ENCODE measurements around the gene ATP8B1. TPM values are rescaled to one million over a fixed set of nuclear protein-coding genes. Genes with fewer than 3 reads are reported as not detected.

Gene ATP8B1
- total RNA-seq, 1 experiment from 2014 or later = 1.1 TPM

DNA sequence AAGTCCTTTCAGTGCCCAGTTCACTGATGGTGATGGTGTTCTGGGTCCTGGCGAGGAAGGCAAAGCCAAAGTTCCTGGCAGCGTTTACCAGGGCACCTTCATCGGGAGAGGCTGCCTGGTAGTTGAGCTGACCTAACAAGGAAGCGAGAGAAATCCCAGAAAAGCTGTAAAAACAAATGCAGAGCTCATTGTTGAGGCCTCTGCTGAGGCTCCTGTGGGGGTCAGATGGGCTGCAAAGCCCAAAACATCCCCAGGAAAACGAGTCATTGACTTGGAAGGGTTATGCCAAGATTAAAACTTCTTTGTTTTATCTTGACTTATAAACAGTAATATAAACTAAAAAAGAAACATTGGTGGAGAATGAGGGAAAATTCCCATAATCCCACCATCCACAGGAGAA lies 128.2 kb downstream of the ATP8B1 start:
- Mint-ChIP-seq H3K27ac (no peak overlapping the region; a peak in 1 of 7 replicates), H3K4me3 (no peak overlapping the region), H3K4me1 (no peaks in the 10 kb centered on the region), H3K27me3 (ENCODE audit: low read depth) (no peaks in the 10 kb centered on the region), H3K36me3 (ENCODE audit: insufficient read depth in 1 of 3, low read depth in 3 of 3) (peaks cover 3 to 13% (median 6%) of the 10 kb centered on the region in 3 experiments; a peak in 5 of 7 replicates), H3K9me3 (peaks cover 3 to 5% of the 10 kb centered on the region in 2 experiments; a peak in 3 of 5 replicates)
- no peaks in the 10 kb centered on the region for H3K23me2 ChIP-seq (ENCODE audit: insufficient read length, low read depth, low read length, poor library complexity, severe bottlenecking)
- H4K5ac ChIP-seq (ENCODE audit: insufficient read length, low read depth, low read length) = no peak overlapping the region
- no peak overlapping the region for H2BK120ac ChIP-seq (ENCODE audit: low read depth, low read length, poor library complexity, severe bottlenecking)
- no CpG with 5 or more reads among the region's 5 CpGs for WGBS (ENCODE audit: extremely low coverage, insufficient read length, low lambda C conversion rate)
- no peak overlapping the region for H3T11ph ChIP-seq (ENCODE audit: low read length)
- H3K4ac ChIP-seq (ENCODE audit: low read depth, low read length) = no peak overlapping the region
- H3K79me1 ChIP-seq (ENCODE audit: insufficient read depth, low read depth, low read length, poor library complexity, severe bottlenecking) = no peaks in the 10 kb centered on the region
- no peak overlapping the region for H2AK5ac ChIP-seq (ENCODE audit: insufficient read length, low read length)
- H3K18ac ChIP-seq (ENCODE audit: insufficient read length, low read depth, low read length) = no peak overlapping the region
- H3K4me2 ChIP-seq (ENCODE audit: insufficient read depth, insufficient read length, low read length) = no peak overlapping the region
- H3K79me2 ChIP-seq (ENCODE audit: insufficient read depth, low read length) = no peaks in the 10 kb centered on the region
- TF ChIP-seq, protein P1, sequence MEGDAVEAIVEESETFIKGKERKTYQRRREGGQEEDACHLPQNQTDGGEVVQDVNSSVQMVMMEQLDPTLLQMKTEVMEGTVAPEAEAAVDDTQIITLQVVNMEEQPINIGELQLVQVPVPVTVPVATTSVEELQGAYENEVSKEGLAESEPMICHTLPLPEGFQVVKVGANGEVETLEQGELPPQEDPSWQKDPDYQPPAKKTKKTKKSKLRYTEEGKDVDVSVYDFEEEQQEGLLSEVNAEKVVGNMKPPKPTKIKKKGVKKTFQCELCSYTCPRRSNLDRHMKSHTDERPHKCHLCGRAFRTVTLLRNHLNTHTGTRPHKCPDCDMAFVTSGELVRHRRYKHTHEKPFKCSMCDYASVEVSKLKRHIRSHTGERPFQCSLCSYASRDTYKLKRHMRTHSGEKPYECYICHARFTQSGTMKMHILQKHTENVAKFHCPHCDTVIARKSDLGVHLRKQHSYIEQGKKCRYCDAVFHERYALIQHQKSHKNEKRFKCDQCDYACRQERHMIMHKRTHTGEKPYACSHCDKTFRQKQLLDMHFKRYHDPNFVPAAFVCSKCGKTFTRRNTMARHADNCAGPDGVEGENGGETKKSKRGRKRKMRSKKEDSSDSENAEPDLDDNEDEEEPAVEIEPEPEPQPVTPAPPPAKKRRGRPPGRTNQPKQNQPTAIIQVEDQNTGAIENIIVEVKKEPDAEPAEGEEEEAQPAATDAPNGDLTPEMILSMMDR (conservative IDR thresholded peaks at IDR 0.05) = no peak
- no peak overlapping the region for H2AFZ ChIP-seq (ENCODE audit: low read length)
- H3K4me1 ChIP-seq (ENCODE audit: insufficient read depth, low read length) = no peaks in the 10 kb centered on the region
- no peaks in the 10 kb centered on the region for H3K27me3 ChIP-seq (ENCODE audit: insufficient read depth, low read length)
- H2BK5ac ChIP-seq (ENCODE audit: insufficient read length, low read length) = no peak overlapping the region
- no peak overlapping the region for H3K23ac ChIP-seq (ENCODE audit: insufficient read length, low read depth, low read length)
- no peak overlapping the region for H4K91ac ChIP-seq (ENCODE audit: insufficient read length, low read depth, low read length)
- H3K9me3 ChIP-seq (ENCODE audit: control insufficient read depth, low read depth, low read length) = no peaks in the 10 kb centered on the region
- no peak overlapping the region for H3K27ac ChIP-seq (ENCODE audit: insufficient read length, low read depth, low read length)
- H2BK20ac ChIP-seq (ENCODE audit: low read depth, low read length, poor library complexity, severe bottlenecking) = no peak overlapping the region
- H4K8ac ChIP-seq (replicated peaks; ENCODE audit: insufficient read length, low read depth, low read length) = no peak overlapping the region
- H2BK15ac ChIP-seq (ENCODE audit: low read depth, low read length) = no peak overlapping the region
- no peak overlapping the region for H3K14ac ChIP-seq (ENCODE audit: insufficient read depth, low read length)
- H2BK12ac ChIP-seq (ENCODE audit: insufficient read length, low read depth, low read length) = no peak overlapping the region
- no peaks in the 10 kb centered on the region for H4K20me1 ChIP-seq (ENCODE audit: control insufficient read depth, insufficient read depth, insufficient read length)
- no peak overlapping the region for H3K56ac ChIP-seq (ENCODE audit: insufficient read length, low read depth, low read length)
- no peak overlapping the region for H3K9ac ChIP-seq (ENCODE audit: extremely low read depth, insufficient read length, low read length)
- DNase-seq = no peak

Data from H9 (cell line).